Esophagus squamous epithelium (tissue), 5 donors: ENCODE results near the gene RIMBP2. TPM values are rescaled to one million over a fixed set of nuclear protein-coding genes. Genes with fewer than 3 reads are reported as not detected.

Experiments used
- DNase-seq: peaks from one replicate; lab custom pipeline; 2025; lab: John Stamatoyannopoulos, UW
- H3K27ac ChIP-seq, 4 donors: fragments of 200-600 bp; sonication (generic); one replicate each; pipeline ENCODE4 v1.5.1; 2016 to 2019; ENCODE audit warnings: mild to moderate bottlenecking in 1 of 4
- H3K27me3 ChIP-seq, 4 donors: fragments of 200-600 bp; sonication (generic); 1 replicate in 3 of 4; 2 replicates in 1 of 4; pipeline versions ENCODE4 v1.5.1 to v1.6.0; 2017 to 2021; ENCODE audit warnings: antibody characterized with exemption in 1 of 4
- H3K36me3 ChIP-seq, 3 donors: fragments of 200-600 bp; sonication (generic); one replicate each; pipeline ENCODE4 v1.5.1; 2016 to 2019
- H3K4me1 ChIP-seq, 3 donors: fragments of 200-600 bp; sonication (generic); one replicate each; pipeline ENCODE4 v1.5.1; 2017 to 2019
- H3K4me3 ChIP-seq, 4 donors: fragments of 200-600 bp; sonication (generic); 1 replicate in 3 of 4; 2 replicates in 1 of 4; pipeline ENCODE4 v1.5.1; 2016 to 2019; ENCODE audit warnings: mild to moderate bottlenecking in 2 of 4, moderate library complexity in 1 of 4
- H3K9me3 ChIP-seq, 3 donors: fragments of 200-600 bp; sonication (generic); one replicate each; pipeline ENCODE4 v1.5.1; 2016 to 2019
- POLR2A ChIP-seq, 4 donors: fragments of 450-650 bp; IDR thresholded peaks; one replicate each; pipeline ENCODE4 v1.6.1; 2017; ENCODE audit warnings: antibody characterized with exemption in 4 of 4, mild to moderate bottlenecking in 4 of 4, moderate library complexity in 3 of 4
- WGBS, 2 donors: methylation state at CpG; one replicate each; pipeline ENCODE4 v1.1.5; 2018; 5-methylcytosine and 5-hydroxymethylcytosine counted together
- intact Hi-C: fragments of 100-400 bp; cut with DNase I; formaldehyde crosslinking; loops from one replicate; pipeline ENCODE4 v1.15.0; 2022
- total RNA-seq, 4 donors: library from RNA; depleted of rRNA; stranded (reverse); fragments of >200 nt; gene quantifications; one replicate each; pipeline ENCODE4 v1.1.0, GENCODE V29; 2016
- TF ChIP-seq, protein P1 (sequence below), 6 experiments: fragments of 450-650 bp in 4 of 6; fragments of 200-600 bp in 2 of 6; sonication (generic) in 2 of 6; IDR thresholded peaks; one replicate each; pipeline ENCODE4 v1.5.1; 2016 to 2019; ENCODE audit warnings: antibody characterized with exemption in 6 of 6, mild to moderate bottlenecking in 4 of 6, moderate library complexity in 4 of 6
- donor health status: DM: yes; HTN: yes; CAD: no.

RIMBP2 gene
- total RNA-seq, 4 donors from 2014 or later = 0.08 to 0.76 (median 0.46) TPM

DNA sequence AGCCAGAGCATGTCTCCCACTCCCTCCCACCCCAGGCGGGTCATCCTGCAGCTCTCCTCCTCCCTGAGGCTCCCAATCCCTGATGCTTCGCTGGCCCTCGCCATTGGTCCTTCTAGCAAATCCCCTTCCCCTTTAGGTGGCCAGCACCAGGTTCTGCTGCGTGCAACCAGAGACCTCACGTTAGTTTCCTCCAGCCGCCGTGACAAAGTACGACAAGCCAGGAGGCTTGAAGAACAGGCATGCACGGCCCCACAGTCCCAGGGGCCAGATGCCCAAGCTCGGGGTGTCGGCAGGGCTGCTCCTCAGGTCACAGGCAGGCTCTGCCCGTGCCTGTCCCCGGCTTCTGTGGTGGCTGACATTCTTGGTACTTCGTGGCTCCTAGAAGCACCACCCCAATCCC is 95.8 kb downstream of the RIMBP2 start:
- 80 to 81% methylated on average over 8 of the region's 14 CpGs for WGBS, 2 donors
- Histone ChIP-seq H3K4me3 (no peak overlapping the region), H3K27ac (no peak overlapping the region), H3K36me3 (no peaks in the 10 kb centered on the region), H3K9me3 (peaks cover 0 to 14% (median 8%) of the 10 kb centered on the region in 3 donors), H3K4me1 (no peaks in the 10 kb centered on the region), H3K27me3 (no peaks in the 10 kb centered on the region)
- no peak for DNase-seq
- intact Hi-C loops = no loop called here
- TF ChIP-seq POLR2A (IDR thresholded peaks at IDR 0.05) = no peak
- TF ChIP-seq, protein P1, sequence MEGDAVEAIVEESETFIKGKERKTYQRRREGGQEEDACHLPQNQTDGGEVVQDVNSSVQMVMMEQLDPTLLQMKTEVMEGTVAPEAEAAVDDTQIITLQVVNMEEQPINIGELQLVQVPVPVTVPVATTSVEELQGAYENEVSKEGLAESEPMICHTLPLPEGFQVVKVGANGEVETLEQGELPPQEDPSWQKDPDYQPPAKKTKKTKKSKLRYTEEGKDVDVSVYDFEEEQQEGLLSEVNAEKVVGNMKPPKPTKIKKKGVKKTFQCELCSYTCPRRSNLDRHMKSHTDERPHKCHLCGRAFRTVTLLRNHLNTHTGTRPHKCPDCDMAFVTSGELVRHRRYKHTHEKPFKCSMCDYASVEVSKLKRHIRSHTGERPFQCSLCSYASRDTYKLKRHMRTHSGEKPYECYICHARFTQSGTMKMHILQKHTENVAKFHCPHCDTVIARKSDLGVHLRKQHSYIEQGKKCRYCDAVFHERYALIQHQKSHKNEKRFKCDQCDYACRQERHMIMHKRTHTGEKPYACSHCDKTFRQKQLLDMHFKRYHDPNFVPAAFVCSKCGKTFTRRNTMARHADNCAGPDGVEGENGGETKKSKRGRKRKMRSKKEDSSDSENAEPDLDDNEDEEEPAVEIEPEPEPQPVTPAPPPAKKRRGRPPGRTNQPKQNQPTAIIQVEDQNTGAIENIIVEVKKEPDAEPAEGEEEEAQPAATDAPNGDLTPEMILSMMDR (IDR thresholded peaks at IDR 0.05) = no peak

DNA sequence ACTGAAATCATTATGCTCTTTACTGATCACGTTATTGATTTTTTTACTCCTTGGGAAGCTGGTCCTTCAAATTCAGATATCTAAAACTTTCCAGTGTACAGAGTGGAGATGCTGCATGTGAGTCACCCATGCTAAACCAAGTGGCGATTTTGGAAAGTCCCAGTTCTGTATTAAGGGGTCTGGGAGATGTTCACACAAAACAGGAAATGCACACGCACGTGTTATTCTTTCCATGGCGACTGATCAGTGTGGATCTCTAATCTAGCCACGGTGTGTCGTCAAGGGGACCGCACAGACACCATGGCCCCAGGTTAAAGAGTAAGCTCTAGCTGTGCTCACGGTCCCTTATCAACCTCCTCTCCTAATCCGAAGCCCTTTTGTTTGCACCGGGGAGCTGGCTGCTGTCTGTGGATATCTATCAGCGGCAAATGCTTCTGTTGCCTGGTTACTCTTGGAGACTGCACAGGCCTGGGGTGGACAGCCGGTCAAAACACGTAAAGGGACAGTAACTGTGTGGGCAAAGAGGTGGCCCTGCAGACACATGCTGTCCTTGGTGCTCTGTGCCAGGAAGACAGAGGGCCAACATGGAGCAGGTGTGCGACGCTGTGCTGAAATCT is 96.6 kb downstream of the RIMBP2 start:
- Histone ChIP-seq H3K9me3 (peaks cover 0 to 14% (median 8%) of the 10 kb centered on the region in 3 donors), H3K4me3 (no peak overlapping the region), H3K27ac (no peak overlapping the region), H3K36me3 (no peaks in the 10 kb centered on the region), H3K27me3 (no peaks in the 10 kb centered on the region), H3K4me1 (no peaks in the 10 kb centered on the region)
- no peak for DNase-seq
- intact Hi-C loops = no loop called here
- WGBS, 2 donors = 66 to 76% methylated on average over 8 to 15 of the region's 16 CpGs
- TF ChIP-seq POLR2A (IDR thresholded peaks at IDR 0.05) = no peak
- TF ChIP-seq, protein P1 (IDR thresholded peaks at IDR 0.05) = no peak

DNA sequence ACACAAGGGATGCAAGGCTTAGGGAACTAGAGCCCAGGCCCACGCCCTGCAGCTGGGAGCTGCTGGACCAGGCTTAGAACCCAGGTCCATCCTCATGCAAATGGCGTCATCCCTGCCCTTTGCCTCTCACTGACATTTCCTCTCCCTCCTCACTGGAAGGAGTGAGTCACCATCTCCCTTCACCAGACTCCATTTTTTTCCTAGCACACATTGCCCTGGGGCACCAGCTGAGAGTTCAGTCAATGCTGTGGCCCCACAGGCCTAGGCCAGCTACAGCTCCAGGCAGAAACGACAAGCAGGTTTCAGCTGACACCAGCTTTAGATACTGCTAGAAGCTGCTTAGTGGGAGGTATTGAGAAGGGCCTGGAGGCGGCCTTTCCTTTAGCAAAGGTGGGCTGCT is 98.9 kb downstream of the RIMBP2 start:
- 56 to 57% methylated on average over 1 to 4 of the region's 4 CpGs for WGBS, 2 donors
- H3K4me1 ChIP-seq = no peaks in the 10 kb centered on the region
- intact Hi-C loops = no loop called here

DNA sequence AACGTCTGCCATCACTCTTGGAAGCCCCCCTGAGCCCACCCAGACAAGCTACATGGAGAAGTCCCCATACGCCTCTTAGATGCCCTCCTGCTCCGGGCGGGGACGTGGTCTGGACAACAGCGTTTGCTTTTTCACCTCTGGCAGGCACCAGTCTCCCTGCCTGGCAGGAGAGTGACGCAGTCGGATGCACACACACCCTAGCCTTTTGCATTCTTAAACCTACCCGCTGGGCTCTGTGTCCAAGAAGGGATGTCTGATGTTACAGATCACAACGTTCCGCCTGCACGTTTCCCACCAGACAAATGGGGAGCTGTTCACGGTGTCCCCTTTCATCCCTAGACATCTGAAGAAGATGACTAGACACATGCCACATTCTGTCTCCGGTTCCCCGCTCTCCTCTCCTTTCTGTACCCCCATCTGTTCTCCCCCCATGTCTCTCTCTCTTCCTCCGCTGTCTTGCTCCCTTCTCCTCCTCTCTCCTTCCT is 100.2 kb downstream of the RIMBP2 start:
- H3K9me3 ChIP-seq = no peaks in the 10 kb centered on the region
- TF ChIP-seq, protein P1 (IDR thresholded peaks at IDR 0.05) = no peak
- TF ChIP-seq POLR2A (IDR thresholded peaks at IDR 0.05) = no peak
- no peaks in the 10 kb centered on the region for H3K4me1 ChIP-seq
- H3K4me3 ChIP-seq = no peak overlapping the region
- intact Hi-C loops = no loop called here
- no peak overlapping the region for H3K27ac ChIP-seq
- H3K27me3 ChIP-seq = no peaks in the 10 kb centered on the region
- no peak for DNase-seq
- H3K36me3 ChIP-seq = no peaks in the 10 kb centered on the region
- 78 to 83% methylated on average over 14 to 16 of the region's 16 CpGs for WGBS, 2 donors

More for the DNA sequence above, 98.9 kb downstream of the RIMBP2 start:
- Histone ChIP-seq H3K4me3 (no peak overlapping the region), H3K9me3 (no peaks in the 10 kb centered on the region), H3K36me3 (no peaks in the 10 kb centered on the region), H3K27ac (no peak overlapping the region), H3K27me3 (no peaks in the 10 kb centered on the region)
- no peak for DNase-seq
- TF ChIP-seq, protein P1 (IDR thresholded peaks at IDR 0.05) = no peak
- no peak for TF ChIP-seq POLR2A (IDR thresholded peaks at IDR 0.05)

DNA sequence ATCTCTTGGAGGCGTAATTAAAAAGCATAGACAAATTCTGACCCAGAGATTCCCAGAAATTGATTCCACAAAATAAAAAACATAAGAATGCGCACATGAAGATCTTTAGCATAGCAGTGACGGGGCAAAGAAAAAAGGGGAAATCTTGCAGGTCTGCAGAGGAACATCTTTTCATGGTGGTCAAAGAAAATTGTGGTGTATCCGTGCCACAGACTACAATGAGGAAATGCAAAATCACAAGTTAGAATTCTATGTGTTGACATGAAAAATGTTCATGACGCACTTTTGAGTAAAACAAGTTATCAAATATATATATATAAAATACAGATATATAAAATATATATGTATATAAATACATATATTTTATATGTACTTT is 101.6 kb downstream of the RIMBP2 start:
- intact Hi-C loops = no loop called here
- Histone ChIP-seq H3K9me3 (no peaks in the 10 kb centered on the region), H3K4me3 (no peak overlapping the region), H3K27ac (no peak overlapping the region), H3K4me1 (no peaks in the 10 kb centered on the region), H3K27me3 (no peaks in the 10 kb centered on the region), H3K36me3 (no peaks in the 10 kb centered on the region)
- TF ChIP-seq POLR2A (IDR thresholded peaks at IDR 0.05) = no peak
- TF ChIP-seq, protein P1 (IDR thresholded peaks at IDR 0.05) = no peak
- no peak for DNase-seq
- WGBS, 2 donors = 85 to 86% methylated on average over 5 of the region's 5 CpGs
